Lung (tissue), 12 donors: Measurements from ENCODE around the gene RNGTT. TPM values are rescaled to one million over a fixed set of nuclear protein-coding genes. Genes with fewer than 3 reads are reported as not detected.
"Not testable (repeated sequence)": the region's sequence is repeated elsewhere in the genome, so short reads cannot be mapped to it uniquely, and the experiment has no call there.

Experiments used
- ATAC-seq: fragments of 200-7000 bp; cut with Tn5 transposase; one replicate; pipeline ENCODE4 v1.9.1; 2020; ENCODE audit warnings: moderate number of reproducible peaks; ENCODE audit not compliant: insufficient read depth, low FRiP score
- DNase-seq, 3 donors: peaks; one replicate each; pipeline ENCODE4 v3.0.0-alpha.2; 2013 to 2017
- H3K27ac ChIP-seq, 2 donors: one replicate each; pipeline ENCODE4 v1.5.1; 2013; ENCODE audit warnings: mild to moderate bottlenecking in 2 of 2, moderate library complexity in 2 of 2, control low read depth in 1 of 2, inconsistent platforms in 1 of 2, low read depth in 1 of 2, low read length in 1 of 2
- H3K27me3 ChIP-seq, 3 donors: one replicate each; pipeline ENCODE4 v1.5.1; 2013; ENCODE audit warnings: low read length in 2 of 3; ENCODE audit not compliant: control insufficient read depth in 3 of 3, insufficient read depth in 3 of 3
- H3K36me3 ChIP-seq, 4 donors: one replicate each; pipeline ENCODE4 v1.5.1; 2013; ENCODE audit warnings: low read length in 4 of 4, mild to moderate bottlenecking in 1 of 4, moderate library complexity in 1 of 4; ENCODE audit not compliant: control insufficient read depth in 4 of 4, insufficient read depth in 4 of 4
- H3K4me1 ChIP-seq, 5 donors: one replicate each; pipeline ENCODE4 v1.5.1; 2013; ENCODE audit warnings: low read length in 5 of 5, mild to moderate bottlenecking in 2 of 5, moderate library complexity in 1 of 5; ENCODE audit not compliant: control insufficient read depth in 5 of 5, insufficient read depth in 5 of 5
- H3K4me3 ChIP-seq: one replicate; pipeline ENCODE4 v1.5.1; 2013; ENCODE audit warnings: mild to moderate bottlenecking, control low read depth, moderate library complexity
- H3K9ac ChIP-seq, 2 donors: one replicate each; pipeline ENCODE4 v1.5.1; 2013; ENCODE audit warnings: low read length in 2 of 2, control low read depth in 1 of 2; ENCODE audit not compliant: insufficient read depth in 1 of 2
- H3K9me3 ChIP-seq, 4 donors: one replicate each; pipeline ENCODE4 v1.5.1; 2013; ENCODE audit warnings: low read length in 3 of 4, mild to moderate bottlenecking in 1 of 4, moderate library complexity in 1 of 4; ENCODE audit not compliant: control insufficient read depth in 4 of 4, insufficient read depth in 3 of 4
- WGBS, 2 donors: extraction: QIAGEN DNeasy Blood & Tissue Kit; methylation state at CpG; one replicate each; pipeline ENCODE4 v1.1.7; 2013; 5-methylcytosine and 5-hydroxymethylcytosine counted together
- polyA plus RNA-seq, 2 donors: library from polyadenylated mRNA; stranded (reverse); fragments of 200-250 nt; gene quantifications; one replicate each; pipeline ENCODE4 v1.2.1, GENCODE V29; 2013
- total RNA-seq, 2 donors: library from RNA; depleted of rRNA in 1 of 2; stranded (reverse); fragments of >200 nt in 1 of 2; gene quantifications; one replicate each; pipeline ENCODE4 v1.2.1, GENCODE V29; 2014 to 2021
- TF ChIP-seq, protein P1 (sequence below): IDR thresholded peaks from 2 replicates; pipeline ENCODE4 v1.5.1; 2012; ENCODE audit warnings: mild to moderate bottlenecking; ENCODE audit errors: control extremely low read depth, extremely low read depth
- donor health status: control.
- donor health status: control.
- donor health status: Bipolar disorder and iron deficiency.
- donor health status: healthy.
- donor health status: DM: yes; HTN: yes; CAD: no.

The RNGTT gene
- total and polyA plus RNA-seq, 4 donors, result 3.0 to 25.0 (median 9.2) TPM

DNA sequence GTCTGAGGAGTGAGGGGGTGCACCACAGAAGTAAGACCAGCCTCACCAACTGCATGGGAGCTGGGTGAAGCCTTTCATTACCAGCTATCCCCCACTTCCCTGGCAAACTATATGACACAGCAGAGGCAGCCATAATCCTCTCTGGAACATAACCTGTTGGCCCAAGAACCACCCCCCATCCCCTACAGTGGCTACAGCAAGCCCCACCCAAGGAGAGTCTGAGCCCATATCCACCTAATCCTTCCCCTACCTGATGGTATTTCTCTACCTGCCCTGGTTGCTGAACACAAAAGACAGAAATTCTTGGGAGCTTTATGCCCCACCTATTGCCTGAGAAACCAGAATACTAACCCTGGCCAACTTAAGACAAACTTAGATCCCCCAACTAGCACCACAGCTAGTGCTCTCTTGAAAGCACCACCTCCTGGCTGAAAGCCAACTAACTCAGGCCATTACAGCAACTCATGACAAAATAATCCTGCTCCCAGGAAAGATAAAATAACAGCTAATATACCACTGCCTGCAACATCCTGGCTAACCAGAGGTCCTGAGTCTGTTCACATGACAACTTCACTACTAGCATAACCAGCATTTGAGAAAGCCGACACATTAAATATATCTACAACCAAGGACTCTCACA lies 11.2 kb downstream of the RNGTT start:
- Histone ChIP-seq H3K4me3 (no peak overlapping the region), H3K27me3 (no peaks in the 10 kb centered on the region), H3K9ac (no peak overlapping the region), H3K9me3 (peaks cover 0 to 5% (median 2%) of the 10 kb centered on the region in 4 donors), H3K36me3 (peaks cover 0 to 14% (median 3%) of the 10 kb centered on the region in 4 donors), H3K4me1 (no peaks in the 10 kb centered on the region), H3K27ac (no peak overlapping the region)
- 99 to 100% methylated on average over 1 of the region's 1 CpG for WGBS, 2 donors
- ATAC-seq, result no peak
- no peak for DNase-seq
- TF ChIP-seq, protein P1, sequence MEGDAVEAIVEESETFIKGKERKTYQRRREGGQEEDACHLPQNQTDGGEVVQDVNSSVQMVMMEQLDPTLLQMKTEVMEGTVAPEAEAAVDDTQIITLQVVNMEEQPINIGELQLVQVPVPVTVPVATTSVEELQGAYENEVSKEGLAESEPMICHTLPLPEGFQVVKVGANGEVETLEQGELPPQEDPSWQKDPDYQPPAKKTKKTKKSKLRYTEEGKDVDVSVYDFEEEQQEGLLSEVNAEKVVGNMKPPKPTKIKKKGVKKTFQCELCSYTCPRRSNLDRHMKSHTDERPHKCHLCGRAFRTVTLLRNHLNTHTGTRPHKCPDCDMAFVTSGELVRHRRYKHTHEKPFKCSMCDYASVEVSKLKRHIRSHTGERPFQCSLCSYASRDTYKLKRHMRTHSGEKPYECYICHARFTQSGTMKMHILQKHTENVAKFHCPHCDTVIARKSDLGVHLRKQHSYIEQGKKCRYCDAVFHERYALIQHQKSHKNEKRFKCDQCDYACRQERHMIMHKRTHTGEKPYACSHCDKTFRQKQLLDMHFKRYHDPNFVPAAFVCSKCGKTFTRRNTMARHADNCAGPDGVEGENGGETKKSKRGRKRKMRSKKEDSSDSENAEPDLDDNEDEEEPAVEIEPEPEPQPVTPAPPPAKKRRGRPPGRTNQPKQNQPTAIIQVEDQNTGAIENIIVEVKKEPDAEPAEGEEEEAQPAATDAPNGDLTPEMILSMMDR, result no peak

- no peak overlapping the region for H3K9ac ChIP-seq
- peaks cover 0 to 3% (median 0%) of the 10 kb centered on the region in 4 donors for H3K9me3 ChIP-seq
- no peaks in the 10 kb centered on the region for H3K4me1 ChIP-seq
- ATAC-seq, result no peak
- peaks cover 0 to 4% (median under 1%) of the 10 kb centered on the region in 4 donors for H3K36me3 ChIP-seq
- H3K27me3 ChIP-seq, result no peaks in the 10 kb centered on the region
- no peak overlapping the region for H3K4me3 ChIP-seq
- TF ChIP-seq, protein P1, result no peak
- no peak overlapping the region for H3K27ac ChIP-seq
- peak; percentile 17 to 27 (median 22) for DNase-seq
- WGBS, 2 donors, result 89 to 94% methylated on average over 7 of the region's 7 CpGs
Observed at GRCh38 chr6:88945415-88946008, 17.9 kb downstream of the RNGTT start.

DNA sequence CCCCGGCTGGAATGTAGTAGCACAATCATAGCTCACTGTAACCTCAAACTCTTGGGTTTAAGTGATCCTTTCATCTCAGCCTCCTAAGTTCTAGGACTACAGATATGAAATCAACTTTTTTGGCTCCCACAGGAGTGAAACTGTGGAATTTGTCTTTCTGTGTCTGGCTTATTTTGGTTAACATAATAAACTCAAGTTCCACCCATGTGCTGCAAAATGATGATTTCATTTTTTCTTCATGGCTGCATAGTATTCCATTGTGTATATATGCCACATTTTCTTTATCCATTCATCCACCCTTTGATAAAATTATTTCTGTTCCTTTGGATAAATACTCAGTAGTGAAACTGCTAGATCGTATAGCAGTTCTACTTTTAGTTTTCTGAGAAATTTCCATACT lies 29.9 kb downstream of the RNGTT start:
- H3K4me3 ChIP-seq, result no peak overlapping the region
- no peak overlapping the region for H3K27ac ChIP-seq
- TF ChIP-seq, protein P1, result no peak
- H3K36me3 ChIP-seq, result peaks cover 4 to 34% (median 10%) of the 10 kb centered on the region in 4 donors
- H3K27me3 ChIP-seq, result no peaks in the 10 kb centered on the region
- no peak for ATAC-seq
- H3K9ac ChIP-seq, result no peak overlapping the region
- no peaks in the 10 kb centered on the region for H3K4me1 ChIP-seq
- DNase-seq, result no peak
- 96 to 97% methylated on average over 2 of the region's 2 CpGs for WGBS, 2 donors
- peaks cover 0 to 8% (median 0%) of the 10 kb centered on the region in 4 donors for H3K9me3 ChIP-seq

GRCh38 chr6:88932019-88932418 lies 31.4 kb downstream of the RNGTT start:
- H3K36me3 ChIP-seq, result peaks cover 5 to 27% (median 7%) of the 10 kb centered on the region in 4 donors
- not testable (repeated sequence) for H3K4me1 ChIP-seq, H3K9ac ChIP-seq, H3K9me3 ChIP-seq, H3K27ac ChIP-seq, DNase-seq, ATAC-seq, H3K4me3 ChIP-seq, H3K27me3 ChIP-seq
- 91 to 93% methylated on average over 5 of the region's 5 CpGs for WGBS, 2 donors
